T-helper 17 cell (primary cell): ENCODE measurements around the gene HADHA. TPM values are rescaled to one million over a fixed set of nuclear protein-coding genes. Genes with fewer than 3 reads are reported as not detected.
A peak's percentile ranks its signal among the peaks of the same experiment; 100 is the strongest.

Source experiments
- ATAC-seq: fragments of 150-1000 bp; cut with Tn5 transposase; 2 replicates; pipeline ENCODE4 v1.10.0; 2021; ENCODE audit warnings: mild to moderate bottlenecking, moderate library complexity
- DNase-seq, 3 donors: peaks; one replicate each; pipeline versions ENCODE4 v3.0.0 to v3.0.0-alpha.2; 2020 to 2021
- H3K9me3 ChIP-seq: one replicate; pipeline ENCODE4 v1.7.0; 2013; ENCODE audit warnings: low read length, mild to moderate bottlenecking; ENCODE audit not compliant: control insufficient read depth, poor library complexity, severe bottlenecking
- H3K27ac Mint-ChIP-seq: one replicate; pipeline ENCODE4 v1.8.0; 2022; ENCODE audit warnings: mild to moderate bottlenecking, moderate library complexity, mixed read lengths
- H3K27me3 Mint-ChIP-seq: one replicate; pipeline ENCODE4 v1.8.0; 2022; ENCODE audit warnings: mixed read lengths
- H3K36me3 Mint-ChIP-seq: one replicate; pipeline ENCODE4 v1.8.0; 2022; ENCODE audit warnings: low read depth, mixed read lengths
- H3K4me1 Mint-ChIP-seq: one replicate; pipeline ENCODE4 v1.8.0; 2022; ENCODE audit warnings: mild to moderate bottlenecking, mixed read lengths
- H3K4me3 Mint-ChIP-seq: one replicate; pipeline ENCODE4 v1.8.0; 2022; ENCODE audit warnings: mild to moderate bottlenecking, moderate library complexity, mixed read lengths
- total RNA-seq, 4 donors: library from RNA in 2 of 4; stranded (reverse) in 2 of 4; gene quantifications; one replicate each; pipeline ENCODE4 v1.2.3 and lab custom pipeline; 2022 to 2026

Gene HADHA
- 10 to 100 TPM; 77.7 to 78.5 TPM for total RNA-seq
- 122 to 155 reads per million in 2 donors for total RNA-seq (lab: John Stamatoyannopoulos, UW)

GRCh38 chr2:26244309-26245230 is at the start of gene HADHA, which contains the start of gene HADHB:
HADHA (minus strand) TSS chr2:26244632; CDS start chr2:26244596, 36 bp downstream.
HADHB (plus strand) TSS chr2:26244939; CDS start chr2:26254255, 9,316 bp downstream.
- DNase-seq (peak; percentile 72 to 78 (median 72)), ATAC-seq (peak; percentile 88)
- Mint-ChIP-seq H3K27me3 (no peaks in the 10 kb centered on the region), H3K27ac (peak within 1 kb of the TSS; percentile 99), H3K36me3 (no peaks in the 10 kb centered on the region), H3K4me1 (peaks cover 45% of the 10 kb centered on the region), H3K4me3 (peak within 1 kb of the TSS; percentile 100)
- H3K9me3 ChIP-seq, result no peaks in the 10 kb centered on the region

DNA sequence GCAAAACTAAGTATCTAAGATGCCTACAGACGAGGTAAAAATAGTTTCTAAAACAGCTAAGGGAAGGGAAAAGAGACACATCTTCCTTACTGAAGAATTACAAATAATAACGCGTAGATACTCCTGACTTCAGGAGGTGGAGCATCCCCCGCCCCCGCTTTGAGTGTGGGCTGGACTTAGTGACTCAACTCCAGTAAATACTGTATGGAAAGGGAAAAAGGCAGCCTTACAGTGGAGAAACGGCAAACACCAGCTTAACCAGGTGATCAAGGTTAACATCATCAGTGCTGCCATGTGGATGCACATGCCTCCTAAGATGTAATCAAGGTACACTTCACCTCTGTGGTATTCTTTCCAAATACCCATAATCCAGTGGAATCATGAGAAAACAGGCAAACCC is 48.2 kb upstream of the HADHA start:
- no peaks in the 10 kb centered on the region for H3K9me3 ChIP-seq
- DNase-seq (no peak), ATAC-seq (no peak)
- no peaks in the 10 kb centered on the region for H3K27me3 Mint-ChIP-seq
- no peaks in the 10 kb centered on the region for H3K36me3 Mint-ChIP-seq
- H3K4me3 Mint-ChIP-seq, result no peak overlapping the region
- no peak overlapping the region for H3K27ac Mint-ChIP-seq
- no peaks in the 10 kb centered on the region for H3K4me1 Mint-ChIP-seq

DNA sequence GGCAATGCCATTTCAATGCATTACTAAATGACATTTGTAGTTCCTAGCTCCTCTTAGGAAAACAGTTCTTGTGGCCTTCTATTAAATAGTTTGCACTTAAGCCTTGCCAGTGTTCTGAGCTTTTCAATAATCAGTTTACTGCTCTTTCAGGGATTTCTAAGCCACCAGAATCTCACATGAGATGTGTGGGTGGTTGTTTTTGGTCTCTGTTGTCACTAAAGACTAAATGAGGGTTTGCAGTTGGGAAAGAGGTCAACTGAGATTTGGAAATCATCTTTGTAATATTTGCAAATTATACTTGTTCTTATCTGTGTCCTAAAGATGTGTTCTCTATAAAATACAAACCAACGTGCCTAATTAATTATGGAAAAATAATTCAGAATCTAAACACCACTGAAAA is 45.6 kb upstream of the HADHA start:
- H3K27me3 Mint-ChIP-seq, result no peaks in the 10 kb centered on the region
- no peak overlapping the region for H3K27ac Mint-ChIP-seq
- H3K4me1 Mint-ChIP-seq, result peaks cover 2% of the 10 kb centered on the region
- no peaks in the 10 kb centered on the region for H3K9me3 ChIP-seq
- H3K36me3 Mint-ChIP-seq, result no peaks in the 10 kb centered on the region
- DNase-seq (no peak), ATAC-seq (no peak)
- no peak overlapping the region for H3K4me3 Mint-ChIP-seq

DNA sequence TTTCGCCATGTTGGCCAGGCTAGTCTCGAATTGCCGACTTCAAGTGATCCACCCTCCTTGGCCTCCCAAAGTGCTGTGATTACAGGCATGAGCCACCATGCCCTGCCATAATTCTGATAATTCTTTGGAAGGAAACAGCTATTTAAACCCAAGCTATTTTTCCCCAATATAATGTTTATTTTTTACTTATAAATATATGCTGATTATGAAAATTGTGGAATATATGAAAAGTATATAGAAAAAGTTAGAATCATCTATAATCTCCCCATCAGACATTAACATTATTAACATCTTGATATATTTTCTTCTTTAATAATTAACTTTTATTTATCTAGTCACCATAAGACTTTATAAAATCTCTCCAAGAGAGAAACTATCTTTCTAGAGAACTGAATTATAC is 41.5 kb upstream of the HADHA start:
- H3K9me3 ChIP-seq, result no peaks in the 10 kb centered on the region
- Mint-ChIP-seq H3K36me3 (peaks cover 7% of the 10 kb centered on the region), H3K27ac (no peak overlapping the region), H3K4me1 (peaks cover 2% of the 10 kb centered on the region), H3K27me3 (no peaks in the 10 kb centered on the region), H3K4me3 (no peak overlapping the region)
- no peak for DNase-seq
- no peak for ATAC-seq

GRCh38 chr2:26284132-26284531 is 39.7 kb upstream of the HADHA start:
- no peak overlapping the region for H3K27ac Mint-ChIP-seq
- H3K27me3 Mint-ChIP-seq, result no peaks in the 10 kb centered on the region
- no peak overlapping the region for H3K4me3 Mint-ChIP-seq
- DNase-seq (no peak), ATAC-seq (no peak)
- H3K4me1 Mint-ChIP-seq, result peaks cover 2% of the 10 kb centered on the region
- peaks cover 9% of the 10 kb centered on the region for H3K36me3 Mint-ChIP-seq
- H3K9me3 ChIP-seq, result no peaks in the 10 kb centered on the region

- ATAC-seq (no peak), DNase-seq (no peak)
- Mint-ChIP-seq H3K36me3 (peaks cover 9% of the 10 kb centered on the region), H3K4me3 (no peak overlapping the region), H3K4me1 (peaks cover 2% of the 10 kb centered on the region), H3K27ac (no peak overlapping the region), H3K27me3 (no peaks in the 10 kb centered on the region)
- H3K9me3 ChIP-seq, result no peaks in the 10 kb centered on the region
These were observed 39.2 kb upstream of the HADHA start for GRCh38 chr2:26283606-26284005.

GRCh38 chr2:26281226-26281625 is 36.8 kb upstream of the HADHA start:
- peaks cover 9% of the 10 kb centered on the region for H3K36me3 Mint-ChIP-seq
- no peak overlapping the region for H3K4me3 Mint-ChIP-seq
- H3K27me3 Mint-ChIP-seq, result no peaks in the 10 kb centered on the region
- no peak overlapping the region for H3K27ac Mint-ChIP-seq
- DNase-seq (no peak), ATAC-seq (no peak)
- peaks cover 4% of the 10 kb centered on the region for H3K4me1 Mint-ChIP-seq
- H3K9me3 ChIP-seq, result no peaks in the 10 kb centered on the region

GRCh38 chr2:26279886-26280285 is 35.5 kb upstream of the HADHA start:
- peaks cover 9% of the 10 kb centered on the region for H3K36me3 Mint-ChIP-seq
- H3K9me3 ChIP-seq, result no peaks in the 10 kb centered on the region
- no peak overlapping the region for H3K27ac Mint-ChIP-seq
- H3K4me3 Mint-ChIP-seq, result no peak overlapping the region
- H3K27me3 Mint-ChIP-seq, result no peaks in the 10 kb centered on the region
- ATAC-seq (no peak), DNase-seq (no peak)
- peaks cover 2% of the 10 kb centered on the region for H3K4me1 Mint-ChIP-seq

DNA sequence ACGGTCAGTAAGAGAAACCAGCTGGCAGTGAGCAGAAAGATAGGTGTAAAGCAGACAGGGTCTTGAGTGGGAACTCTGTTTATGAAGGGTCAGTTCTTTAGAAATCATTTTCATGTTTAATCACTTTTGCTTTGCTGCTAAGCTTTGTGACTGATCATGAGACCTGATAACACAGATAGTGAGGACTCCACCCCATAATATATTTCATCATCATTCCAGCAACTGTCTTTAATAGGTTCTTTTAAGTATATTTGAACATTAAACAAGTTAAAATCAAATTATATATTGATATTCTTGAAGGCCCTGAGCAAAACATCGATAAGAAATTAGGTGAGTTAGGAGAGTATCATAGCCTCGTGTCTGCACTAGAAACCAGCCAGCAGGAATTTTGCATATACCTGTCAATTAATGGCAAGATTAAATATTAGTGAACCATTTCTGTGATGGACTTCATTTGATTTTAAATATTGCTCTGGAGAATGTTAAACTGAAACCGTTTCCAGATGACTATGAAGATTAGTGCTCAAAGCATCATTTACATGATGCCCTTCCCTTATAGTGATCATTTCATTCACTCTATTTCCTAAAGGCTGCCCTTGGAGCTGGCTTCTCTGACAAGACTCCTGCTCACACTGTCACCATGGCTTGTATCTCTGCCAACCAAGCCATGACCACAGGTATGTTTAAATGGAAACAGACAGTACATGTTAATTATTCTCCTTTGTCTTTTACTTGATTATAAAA is 32.2 kb upstream of the HADHA start:
- no peak overlapping the region for H3K27ac Mint-ChIP-seq

GRCh38 chr2:26274058-26274613 is 29.7 kb upstream of the HADHA start:
- no peaks in the 10 kb centered on the region for H3K9me3 ChIP-seq
- peaks cover 2% of the 10 kb centered on the region for H3K36me3 Mint-ChIP-seq
- H3K27me3 Mint-ChIP-seq, result no peaks in the 10 kb centered on the region
- H3K4me1 Mint-ChIP-seq, result peaks cover 9% of the 10 kb centered on the region
- DNase-seq, result no peak
- ATAC-seq, result no peak
- no peak overlapping the region for H3K27ac Mint-ChIP-seq
- H3K4me3 Mint-ChIP-seq, result no peak overlapping the region

More for the DNA sequence above, 32.2 kb upstream of the HADHA start:
- Mint-ChIP-seq H3K36me3 (peaks cover 3% of the 10 kb centered on the region), H3K4me1 (peaks cover 2% of the 10 kb centered on the region), H3K4me3 (no peak overlapping the region), H3K27me3 (no peaks in the 10 kb centered on the region)
- H3K9me3 ChIP-seq, result no peaks in the 10 kb centered on the region
- DNase-seq, result no peak
- no peak for ATAC-seq

DNA sequence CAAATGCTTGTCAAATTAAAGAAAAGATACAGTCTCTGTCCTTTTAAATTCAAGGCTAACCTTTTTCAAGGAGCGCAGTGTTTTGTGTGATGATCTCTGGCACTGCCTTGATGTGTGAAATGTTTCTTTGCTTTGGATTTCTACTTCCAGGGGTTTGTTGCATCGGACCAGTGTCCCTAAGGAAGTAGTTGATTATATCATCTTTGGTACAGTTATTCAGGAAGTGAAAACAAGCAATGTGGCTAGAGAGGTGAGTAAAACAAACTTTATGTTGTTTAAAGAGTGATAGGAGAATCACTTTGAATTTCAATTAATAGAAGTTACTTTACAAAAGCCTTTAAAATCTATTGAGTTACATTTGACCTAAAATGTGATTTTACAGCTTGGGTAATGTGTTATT is 29.1 kb upstream of the HADHA start:
- H3K4me1 Mint-ChIP-seq, result peaks cover 9% of the 10 kb centered on the region
- no peak overlapping the region for H3K27ac Mint-ChIP-seq
- H3K36me3 Mint-ChIP-seq, result peaks cover 2% of the 10 kb centered on the region
- H3K9me3 ChIP-seq, result no peaks in the 10 kb centered on the region
- no peak for DNase-seq
- H3K27me3 Mint-ChIP-seq, result no peaks in the 10 kb centered on the region
- no peak for ATAC-seq
- H3K4me3 Mint-ChIP-seq, result no peak overlapping the region

DNA sequence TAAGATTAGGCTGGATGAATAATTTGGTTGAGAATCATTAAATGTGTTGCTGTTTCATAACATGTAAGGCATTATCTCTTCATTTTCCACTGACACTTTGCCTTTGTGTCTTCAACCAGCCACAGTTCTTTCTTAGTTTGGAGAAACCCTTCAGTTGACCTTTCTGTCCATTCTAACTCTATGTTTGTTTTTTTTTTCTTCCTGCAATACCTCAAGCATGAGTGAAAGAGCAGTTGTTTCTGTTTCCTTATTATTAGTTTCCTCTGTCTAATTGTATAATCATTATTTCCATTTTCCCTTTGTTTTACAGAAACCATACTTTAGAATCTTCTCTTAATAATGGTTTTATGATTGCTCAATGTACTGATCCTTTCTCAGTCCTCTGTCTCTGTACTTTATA is 25.9 kb upstream of the HADHA start:
- DNase-seq, result no peak
- no peak overlapping the region for H3K4me3 Mint-ChIP-seq
- H3K27ac Mint-ChIP-seq, result peak overlapping the region; percentile 86
- no peaks in the 10 kb centered on the region for H3K27me3 Mint-ChIP-seq
- no peaks in the 10 kb centered on the region for H3K9me3 ChIP-seq
- H3K4me1 Mint-ChIP-seq, result peaks cover 9% of the 10 kb centered on the region
- ATAC-seq, result no peak
- H3K36me3 Mint-ChIP-seq, result peaks cover 4% of the 10 kb centered on the region

- no peak overlapping the region for H3K4me3 Mint-ChIP-seq
- no peaks in the 10 kb centered on the region for H3K27me3 Mint-ChIP-seq
- H3K27ac Mint-ChIP-seq, result peak overlapping the region; percentile 86
- DNase-seq, result no peak
- peaks cover 4% of the 10 kb centered on the region for H3K36me3 Mint-ChIP-seq
- H3K4me1 Mint-ChIP-seq, result peaks cover 9% of the 10 kb centered on the region
- H3K9me3 ChIP-seq, result no peaks in the 10 kb centered on the region
- no peak for ATAC-seq
These were observed 25.2 kb upstream of the HADHA start for GRCh38 chr2:26269571-26270158.
